GM12875 (cell line): ENCODE data around the gene TRMT11.

Source experiments
- H3K4me3 ChIP-seq: one replicate; pipeline ENCODE4 v1.5.1; 2011; ENCODE audit warnings: low read depth, low read length, control low read depth
- TF ChIP-seq, protein P1 (sequence below): IDR thresholded peaks from 2 replicates; pipeline ENCODE4 v1.5.1; 2011; ENCODE audit warnings: low read depth, mild to moderate bottlenecking, control low read depth, inconsistent platforms, low read length, moderate library complexity, borderline replicate concordance; ENCODE audit not compliant: insufficient read depth

Gene TRMT11

DNA sequence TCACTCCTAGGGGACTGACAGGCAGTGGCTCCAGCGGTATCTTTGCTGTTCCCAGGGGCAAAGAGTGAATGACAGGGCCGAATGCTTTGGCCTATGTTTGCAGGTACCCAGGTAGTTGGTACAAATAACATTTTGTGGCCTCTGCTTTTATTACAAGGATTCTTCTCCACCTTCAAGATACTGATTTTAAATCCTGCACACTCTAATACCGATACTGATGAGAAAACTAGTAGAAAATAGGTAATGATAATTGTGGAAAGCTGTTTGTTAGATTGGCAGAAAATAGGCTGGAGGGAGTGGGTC lies 29.0 kb upstream of the TRMT11 start:
- TF ChIP-seq, protein P1, sequence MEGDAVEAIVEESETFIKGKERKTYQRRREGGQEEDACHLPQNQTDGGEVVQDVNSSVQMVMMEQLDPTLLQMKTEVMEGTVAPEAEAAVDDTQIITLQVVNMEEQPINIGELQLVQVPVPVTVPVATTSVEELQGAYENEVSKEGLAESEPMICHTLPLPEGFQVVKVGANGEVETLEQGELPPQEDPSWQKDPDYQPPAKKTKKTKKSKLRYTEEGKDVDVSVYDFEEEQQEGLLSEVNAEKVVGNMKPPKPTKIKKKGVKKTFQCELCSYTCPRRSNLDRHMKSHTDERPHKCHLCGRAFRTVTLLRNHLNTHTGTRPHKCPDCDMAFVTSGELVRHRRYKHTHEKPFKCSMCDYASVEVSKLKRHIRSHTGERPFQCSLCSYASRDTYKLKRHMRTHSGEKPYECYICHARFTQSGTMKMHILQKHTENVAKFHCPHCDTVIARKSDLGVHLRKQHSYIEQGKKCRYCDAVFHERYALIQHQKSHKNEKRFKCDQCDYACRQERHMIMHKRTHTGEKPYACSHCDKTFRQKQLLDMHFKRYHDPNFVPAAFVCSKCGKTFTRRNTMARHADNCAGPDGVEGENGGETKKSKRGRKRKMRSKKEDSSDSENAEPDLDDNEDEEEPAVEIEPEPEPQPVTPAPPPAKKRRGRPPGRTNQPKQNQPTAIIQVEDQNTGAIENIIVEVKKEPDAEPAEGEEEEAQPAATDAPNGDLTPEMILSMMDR, result no peak
- peak overlapping the region; percentile 68 for H3K4me3 ChIP-seq

DNA sequence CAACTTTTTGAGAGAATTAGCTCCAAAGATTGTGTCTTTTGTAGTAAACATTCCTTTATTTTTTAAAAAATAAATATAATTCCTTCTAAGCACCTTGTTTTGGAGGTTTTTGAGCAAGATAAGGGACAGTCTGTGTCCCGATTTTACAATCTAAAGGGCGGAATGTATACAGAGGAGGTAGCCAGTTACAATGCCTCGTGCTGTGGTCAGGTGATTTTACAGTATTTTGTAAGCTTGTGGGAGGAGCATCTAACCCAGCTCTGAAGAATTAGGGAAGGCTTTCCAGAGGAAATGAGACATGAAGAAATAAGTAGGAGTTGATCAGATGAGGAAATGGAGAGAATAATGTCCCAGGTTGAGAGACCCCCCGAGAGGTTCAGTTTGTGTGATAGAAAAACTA lies 28.5 kb upstream of the TRMT11 start:
- H3K4me3 ChIP-seq, result no peak overlapping the region
- TF ChIP-seq, protein P1, result no peak

DNA sequence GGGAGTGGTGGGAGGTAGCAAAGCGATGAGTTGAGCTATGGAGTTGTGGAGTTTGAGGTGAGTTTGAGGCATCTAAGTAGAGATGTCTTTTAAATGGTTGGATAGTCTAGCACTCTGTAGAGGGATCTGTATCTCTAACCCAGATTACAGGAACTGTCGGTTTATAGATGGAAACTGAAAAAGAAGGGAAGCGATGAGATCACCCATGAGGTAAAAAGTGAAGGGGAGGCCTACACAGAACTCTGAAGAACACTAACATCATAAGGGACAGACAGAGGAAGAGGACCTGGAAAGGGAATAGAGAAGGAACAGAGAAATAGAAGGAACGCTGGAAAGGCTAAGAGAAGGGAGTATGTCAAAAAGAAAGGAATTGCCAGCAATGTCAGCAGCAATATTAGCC lies 27.3 kb upstream of the TRMT11 start:
- TF ChIP-seq, protein P1, result no peak
- no peak overlapping the region for H3K4me3 ChIP-seq

DNA sequence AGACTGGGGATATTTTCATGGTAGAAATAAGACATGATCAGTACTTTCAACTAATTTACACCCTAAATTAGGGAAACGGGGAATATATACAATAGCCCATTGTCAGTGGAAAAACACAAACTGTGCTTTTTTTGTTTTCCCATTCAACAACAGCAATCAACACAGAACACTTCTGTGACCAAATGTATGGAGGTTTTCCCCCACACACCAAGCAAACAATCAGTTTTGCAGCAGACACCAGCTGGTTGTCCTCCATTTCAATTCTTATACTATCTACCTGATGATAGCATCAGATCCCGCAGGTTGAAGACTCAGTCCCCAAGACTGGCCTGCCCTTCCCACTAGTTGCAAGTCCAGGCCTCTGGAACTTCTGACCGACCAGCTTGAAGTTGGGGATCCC lies 25.2 kb upstream of the TRMT11 start:
- H3K4me3 ChIP-seq, result no peak overlapping the region
- TF ChIP-seq, protein P1, result no peak

DNA sequence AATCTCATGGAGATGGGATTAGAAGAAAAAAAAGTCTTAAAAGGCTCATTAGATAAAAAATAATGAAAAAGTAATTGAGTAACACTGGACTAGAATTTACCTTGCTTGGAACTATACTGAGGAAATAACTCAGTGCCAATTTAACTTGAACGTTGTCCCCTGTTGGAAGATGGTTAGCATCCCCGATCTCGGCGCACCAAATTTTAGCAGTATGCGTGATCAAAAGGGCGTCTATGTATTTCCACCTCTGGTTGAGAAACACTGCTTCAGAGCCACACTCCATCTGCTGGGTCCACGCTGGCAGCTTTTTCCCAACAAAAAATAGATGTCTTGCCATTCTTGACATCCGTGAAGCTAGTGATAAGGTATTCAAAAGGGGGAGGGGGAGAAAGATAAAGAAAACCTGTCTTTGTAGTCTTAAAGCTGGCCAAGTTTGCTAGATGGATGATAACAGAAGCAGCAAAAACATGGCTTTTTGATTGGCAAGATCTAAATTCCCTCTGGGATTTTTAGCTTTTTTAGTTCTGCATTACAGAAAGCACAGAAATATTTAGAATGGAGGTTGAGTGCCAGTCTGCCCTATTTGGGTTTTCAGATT lies 23.3 kb upstream of the TRMT11 start:
- H3K4me3 ChIP-seq, result no peak overlapping the region
- TF ChIP-seq, protein P1, result no peak

DNA sequence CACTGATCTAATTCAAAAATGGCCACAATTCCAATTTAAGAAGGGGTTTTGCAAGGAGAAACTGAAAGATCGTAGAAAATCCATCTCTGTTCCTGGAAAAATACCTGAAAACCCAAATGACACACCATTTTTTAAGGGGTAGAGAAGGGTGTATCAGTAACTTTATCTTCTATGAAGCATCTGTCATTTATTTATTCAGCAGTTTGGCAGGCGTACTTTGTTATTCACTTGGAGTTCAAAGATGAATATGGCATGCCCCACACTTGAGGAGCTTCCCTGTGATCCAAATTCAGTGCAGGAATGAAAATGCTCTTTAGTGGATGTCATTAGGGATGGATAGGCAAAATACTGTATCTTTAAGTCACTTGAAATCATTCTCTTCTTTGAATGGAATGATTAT lies 22.5 kb upstream of the TRMT11 start:
- TF ChIP-seq, protein P1, result no peak
- H3K4me3 ChIP-seq, result no peak overlapping the region

DNA sequence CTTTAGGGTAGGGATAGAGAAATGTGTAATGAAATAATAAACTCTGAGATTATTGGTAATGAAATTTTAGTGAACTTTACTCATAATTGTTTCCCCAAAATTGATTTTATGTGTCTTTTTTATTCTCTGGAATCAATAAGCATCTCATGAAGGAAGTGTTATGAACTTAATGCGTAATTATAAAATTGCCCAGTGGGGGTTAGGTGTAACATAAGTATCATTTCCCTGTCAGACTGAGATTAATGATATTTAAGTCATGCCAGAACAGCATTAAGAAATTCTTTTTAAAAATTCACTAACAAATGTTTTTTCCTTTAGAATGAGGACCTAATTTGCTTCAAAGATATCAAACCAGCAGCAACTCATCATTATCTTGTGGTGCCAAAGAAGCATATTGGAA lies 19.8 kb upstream of the TRMT11 start:
- H3K4me3 ChIP-seq, result no peak overlapping the region
- TF ChIP-seq, protein P1, result no peak
